Left ventricle myocardium inferior (tissue), 1 donor: Measurements from ENCODE around the gene STOX2. TPM values are rescaled to one million over a fixed set of nuclear protein-coding genes. Genes with fewer than 3 reads are reported as not detected.

Source experiments
- DNase-seq: peaks from one replicate; pipeline ENCODE4 v3.0.0-alpha.2; 2020
- H3K27ac ChIP-seq: fragments of 200-600 bp; replicated peaks from 2 replicates; pipeline ENCODE4 v1.8.0; 2021
- H3K27me3 ChIP-seq: fragments of 200-600 bp; 2 replicates; pipeline ENCODE4 v1.8.0; 2021; ENCODE audit warnings: low read depth
- H3K36me3 ChIP-seq: fragments of 200-600 bp; 2 replicates; pipeline ENCODE4 v1.8.0; 2021
- H3K4me1 ChIP-seq: fragments of 200-600 bp; 2 replicates; pipeline ENCODE4 v1.8.0; 2021
- H3K4me3 ChIP-seq: fragments of 200-600 bp; 2 replicates; pipeline ENCODE4 v1.8.0; 2021; ENCODE audit warnings: mild to moderate bottlenecking, moderate library complexity
- H3K9me3 ChIP-seq: fragments of 200-600 bp; replicated peaks from 2 replicates; pipeline ENCODE4 v1.8.0; 2021
- CTCF ChIP-seq: fragments of 200-600 bp; IDR thresholded peaks from 2 replicates; pipeline ENCODE4 v1.8.0; 2021; ENCODE audit warnings: antibody characterized with exemption, mild to moderate bottlenecking, borderline replicate concordance
- intact Hi-C: fragments of 100-400 bp; cut with micrococcal nuclease; formaldehyde crosslinking; loops from one replicate; pipeline ENCODE4 v1.11.0; 2022
- total RNA-seq: library from RNA; stranded (reverse); fragmentation: NEBNext Ultra II Directional; extraction: Animal tissue kit (Norgen Biotek cat#: 25700); gene quantifications from one replicate; pipeline ENCODE4 v1.2.1, GENCODE V29; 2021
- donor health status: DM: no; HTN: yes; CAD: no; lungs with severe emphysema.

STOX2 gene
- total RNA-seq, 1 donor from 2014 or later = 12.2 TPM

- no peak overlapping the region for H3K27ac ChIP-seq
- H3K27me3 ChIP-seq = no peaks in the 10 kb centered on the region
- intact Hi-C loops = no loop called here
- H3K36me3 ChIP-seq = no peaks in the 10 kb centered on the region
- DNase-seq = no peak
- no peak for TF ChIP-seq CTCF
- H3K9me3 ChIP-seq = no peaks in the 10 kb centered on the region
- H3K4me3 ChIP-seq = no peak overlapping the region
- peaks cover 62% of the 10 kb centered on the region for H3K4me1 ChIP-seq
These were observed 33.5 kb upstream of the STOX2 start for GRCh38 chr4:183871581-183871980.

GRCh38 chr4:183872531-183872930 lies 32.6 kb upstream of the STOX2 start:
- no peaks in the 10 kb centered on the region for H3K27me3 ChIP-seq
- peak overlapping the region; percentile 26 for H3K27ac ChIP-seq
- no peaks in the 10 kb centered on the region for H3K9me3 ChIP-seq
- H3K4me3 ChIP-seq = no peak overlapping the region
- no peak for DNase-seq
- no peak for TF ChIP-seq CTCF
- peaks cover 65% of the 10 kb centered on the region for H3K4me1 ChIP-seq
- intact Hi-C loops = no loop called here
- no peaks in the 10 kb centered on the region for H3K36me3 ChIP-seq

GRCh38 chr4:183873409-183874185 lies 31.5 kb upstream of the STOX2 start:
- TF ChIP-seq CTCF = no peak
- intact Hi-C loops = no loop called here
- H3K27me3 ChIP-seq = no peaks in the 10 kb centered on the region
- H3K4me3 ChIP-seq = no peak overlapping the region
- H3K36me3 ChIP-seq = no peaks in the 10 kb centered on the region
- no peaks in the 10 kb centered on the region for H3K9me3 ChIP-seq
- DNase-seq = no peak
- no peak overlapping the region for H3K27ac ChIP-seq
- peaks cover 64% of the 10 kb centered on the region for H3K4me1 ChIP-seq

- Histone ChIP-seq H3K9me3 (no peaks in the 10 kb centered on the region), H3K27me3 (no peaks in the 10 kb centered on the region), H3K4me1 (peaks cover 64% of the 10 kb centered on the region), H3K4me3 (no peak overlapping the region), H3K36me3 (no peaks in the 10 kb centered on the region), H3K27ac (peak overlapping the region; percentile 93)
- intact Hi-C loops = no loop called here
- DNase-seq = no peak
- TF ChIP-seq CTCF = no peak
These were observed 29.8 kb upstream of the STOX2 start for GRCh38 chr4:183875251-183875825.

DNA sequence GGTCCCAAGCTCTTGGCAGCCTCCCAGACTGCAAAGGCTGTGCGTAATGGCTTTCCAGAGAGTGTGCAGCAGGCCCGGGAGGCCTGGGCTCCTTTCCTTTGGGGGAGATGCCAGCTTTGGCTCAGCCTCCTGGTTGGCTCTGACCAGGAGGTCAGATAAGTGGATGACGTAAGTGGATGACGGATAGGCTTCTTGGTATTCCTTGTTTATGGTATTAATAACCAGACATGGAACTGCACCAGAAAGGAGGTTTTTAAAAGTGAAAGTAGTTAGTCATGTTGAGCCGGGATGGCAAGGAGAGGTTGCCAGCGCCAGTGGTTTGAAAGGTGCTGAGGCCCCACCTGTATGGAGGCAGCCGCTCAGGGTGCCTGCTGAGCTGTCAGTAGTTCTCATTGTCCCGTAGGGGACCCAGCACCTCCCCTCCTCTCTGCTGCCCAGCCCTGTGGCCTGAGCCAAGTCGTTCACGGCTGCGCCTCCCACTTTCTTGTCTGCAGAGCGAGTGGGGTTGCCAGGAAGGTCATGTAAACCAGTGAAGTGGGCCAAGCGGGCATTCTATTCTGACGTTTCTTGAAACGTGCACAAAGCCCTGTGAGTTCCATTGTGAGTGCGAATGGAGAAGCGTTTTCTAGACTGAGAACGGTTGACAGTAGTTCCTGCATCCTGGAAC lies 28.7 kb upstream of the STOX2 start:
- no peaks in the 10 kb centered on the region for H3K36me3 ChIP-seq
- no peaks in the 10 kb centered on the region for H3K9me3 ChIP-seq
- H3K27me3 ChIP-seq = no peaks in the 10 kb centered on the region
- DNase-seq = peak; percentile 83
- intact Hi-C loops = no loop called here
- peaks cover 56% of the 10 kb centered on the region for H3K4me1 ChIP-seq
- H3K27ac ChIP-seq = peak overlapping the region; percentile 93
- no peak for TF ChIP-seq CTCF
- peak overlapping the region; percentile 66 for H3K4me3 ChIP-seq
